ENCODE measurements around the gene ZP3.
"Not testable (repeated sequence)": the region's sequence is repeated elsewhere in the genome, so short reads cannot be mapped to it uniquely, and the experiment has no call there.

ZP3 gene

DNA sequence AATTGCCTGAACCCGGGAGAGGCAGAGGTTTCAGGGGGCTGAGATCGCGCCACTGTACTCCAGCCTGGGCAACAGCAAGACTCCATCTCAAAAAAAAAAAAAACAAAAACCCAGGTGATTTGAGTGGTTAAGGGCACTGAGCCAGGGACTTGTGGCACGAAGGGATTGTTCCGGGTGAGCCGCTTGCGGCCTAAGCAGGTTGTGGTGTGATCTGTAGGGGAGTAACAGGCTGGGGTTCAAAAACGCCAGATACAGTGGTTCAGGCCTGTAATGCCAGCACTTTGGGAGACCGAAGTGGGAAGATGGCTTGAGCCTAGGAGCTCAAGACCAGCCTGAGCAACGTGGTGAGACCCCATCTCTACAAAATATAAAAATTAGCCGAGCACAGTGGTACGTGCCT is 19.1 kb downstream of the ZP3 start:
- DNase-seq = not testable (repeated sequence)

DNA sequence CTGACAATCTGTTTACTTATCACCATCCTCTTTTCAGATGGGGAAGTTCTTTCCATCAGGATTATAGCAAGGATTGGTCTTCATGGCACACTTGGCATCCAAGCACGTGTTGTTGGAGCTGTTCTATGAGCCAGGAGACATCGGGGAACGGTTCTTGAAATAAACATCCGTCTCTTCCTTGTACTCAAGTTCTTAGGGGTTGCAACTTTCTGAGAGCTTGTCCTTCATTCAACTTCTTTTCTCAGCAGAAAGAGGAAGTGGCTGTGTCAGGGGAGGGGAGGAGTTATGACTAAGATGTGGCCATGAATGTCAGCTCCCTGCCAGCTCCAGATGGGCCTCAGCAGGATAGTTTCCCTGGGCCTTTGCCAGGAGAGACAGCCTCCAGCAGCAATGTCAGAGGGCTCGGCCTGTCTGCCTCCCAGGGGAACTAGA is 20.8 kb downstream of the ZP3 start:
- peak; percentile 77 for DNase-seq

DNA sequence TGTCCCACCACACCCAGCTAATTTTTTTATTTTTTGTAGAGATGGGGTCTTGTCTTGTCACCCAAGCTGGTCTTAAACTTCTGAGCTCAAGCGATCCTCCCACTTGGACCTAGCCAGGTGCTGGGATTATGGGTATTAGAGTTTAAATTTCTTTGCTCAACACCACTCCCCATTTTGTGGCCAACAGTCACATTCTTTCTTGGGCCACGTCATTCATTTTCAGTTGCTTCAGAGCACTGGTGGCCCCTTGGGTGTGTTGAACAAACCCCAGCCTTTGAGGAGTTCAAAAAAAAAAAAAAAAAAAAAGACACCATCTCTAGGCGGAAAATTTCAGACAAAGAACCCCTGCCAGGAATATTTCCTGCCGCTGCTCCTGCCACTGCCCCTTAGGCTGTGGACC is 32.3 kb downstream of the ZP3 start:
- DNase-seq = not testable (repeated sequence)

DNA sequence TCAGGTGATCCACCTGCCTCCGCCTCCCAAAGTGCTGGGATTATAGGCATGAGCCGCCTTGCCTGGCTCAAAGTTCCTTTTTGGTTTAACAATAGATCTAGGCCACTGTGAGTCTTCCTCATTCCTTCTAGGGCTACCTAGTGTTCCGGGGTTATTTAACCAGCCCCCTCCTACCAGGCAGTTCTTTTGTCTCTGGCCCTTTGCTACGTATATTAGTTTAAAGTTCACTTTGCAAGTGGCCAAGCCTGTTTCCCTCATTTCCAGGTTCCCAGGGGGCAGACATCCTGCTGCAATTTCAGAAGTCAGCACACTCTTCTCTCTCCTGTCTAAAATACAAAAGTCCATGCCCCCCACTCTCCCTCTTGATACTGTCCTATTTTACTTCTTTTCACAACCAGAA is 33.8 kb downstream of the ZP3 start:
- DNase-seq = not testable (repeated sequence)

DNA sequence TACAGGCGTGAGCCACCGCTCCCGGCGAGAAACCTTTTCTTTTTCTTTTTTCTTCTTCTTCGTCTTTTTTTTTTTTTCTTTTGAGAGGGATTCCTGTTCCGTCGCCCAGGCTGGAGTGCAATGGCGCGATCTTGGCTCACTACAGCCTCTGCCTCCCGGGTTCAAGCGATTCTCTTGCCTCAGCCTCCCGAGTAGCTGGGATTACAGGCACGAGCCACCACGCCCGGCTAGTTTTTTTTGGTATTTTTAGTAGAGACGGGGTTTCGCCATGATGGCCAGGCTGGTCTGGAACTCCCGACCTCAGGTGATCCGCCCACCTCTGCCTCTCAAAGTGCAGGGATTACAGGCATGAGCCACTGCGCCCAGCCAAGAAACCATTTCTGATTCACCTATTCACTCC is 36.0 kb downstream of the ZP3 start:
- DNase-seq = not testable (repeated sequence)

DNA sequence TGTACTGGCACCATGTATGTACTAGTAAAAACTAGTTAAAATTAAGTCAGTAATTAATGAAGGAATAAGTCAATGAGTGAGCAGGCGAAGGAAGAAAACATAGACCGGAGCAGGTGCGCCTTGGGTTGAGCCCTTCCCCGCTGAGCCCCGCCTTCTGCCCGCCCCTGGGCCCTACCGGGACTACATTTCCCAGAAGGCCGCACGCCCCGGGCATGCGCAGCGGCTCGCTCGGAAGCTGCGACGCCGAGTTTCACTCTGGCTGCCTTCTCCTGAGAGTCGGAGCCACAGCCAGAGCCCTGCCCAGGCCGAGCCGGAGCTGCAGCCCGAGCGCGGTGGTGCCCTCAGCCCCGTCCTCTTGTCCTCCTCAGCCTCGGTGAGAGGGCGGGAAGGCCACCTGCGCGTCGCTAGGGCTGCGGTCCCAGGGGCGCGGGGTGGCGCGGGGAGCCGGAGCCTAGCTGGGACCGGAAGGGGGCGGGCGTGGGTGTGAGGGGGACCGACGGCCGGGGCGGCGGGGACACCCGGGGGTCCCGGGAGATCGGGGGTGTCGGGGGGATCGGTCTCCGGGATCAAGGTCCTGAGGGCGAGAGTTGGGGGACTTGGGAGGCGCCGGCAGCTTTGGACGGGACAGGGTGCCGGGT is 36.8 kb downstream of the ZP3 start, which contains the start of gene DTX2:
DTX2 (plus strand) TSS at position 246 of the 638 bp plus-strand sequence. CDS start 18,801 bp downstream, outside the sequence.
- DNase-seq = not testable (repeated sequence)

DNA sequence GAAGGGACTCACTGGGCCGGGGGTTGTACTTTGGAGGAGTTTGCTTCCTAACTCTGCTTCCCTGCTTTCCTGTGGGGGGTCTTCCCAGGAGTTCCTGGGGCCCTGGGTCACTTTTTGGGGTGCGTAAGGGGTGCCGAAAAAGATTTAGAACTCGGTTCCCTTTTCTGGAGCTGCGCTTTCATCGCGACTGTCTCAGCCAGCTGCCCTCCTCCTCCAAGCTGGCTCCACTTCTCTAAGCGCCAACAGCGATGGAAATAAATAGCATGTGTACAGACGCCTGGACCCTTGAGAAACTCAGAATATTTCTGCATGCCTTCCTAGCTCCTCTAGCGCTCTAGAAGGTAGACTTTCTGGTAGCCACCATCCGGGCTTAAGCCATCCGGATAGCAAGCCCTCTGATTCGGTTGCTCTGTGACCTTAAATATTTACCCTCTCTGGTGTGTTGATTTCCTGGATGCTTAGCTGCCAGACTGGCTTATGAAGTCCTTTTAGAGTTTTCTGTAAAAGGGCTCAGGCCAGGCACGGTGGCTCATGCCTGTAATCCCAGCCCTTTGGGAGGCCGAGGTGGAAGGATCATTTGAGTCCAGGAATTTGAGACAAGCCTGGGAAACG is 37.6 kb downstream of the ZP3 start:
- not testable (repeated sequence) for DNase-seq

DNA sequence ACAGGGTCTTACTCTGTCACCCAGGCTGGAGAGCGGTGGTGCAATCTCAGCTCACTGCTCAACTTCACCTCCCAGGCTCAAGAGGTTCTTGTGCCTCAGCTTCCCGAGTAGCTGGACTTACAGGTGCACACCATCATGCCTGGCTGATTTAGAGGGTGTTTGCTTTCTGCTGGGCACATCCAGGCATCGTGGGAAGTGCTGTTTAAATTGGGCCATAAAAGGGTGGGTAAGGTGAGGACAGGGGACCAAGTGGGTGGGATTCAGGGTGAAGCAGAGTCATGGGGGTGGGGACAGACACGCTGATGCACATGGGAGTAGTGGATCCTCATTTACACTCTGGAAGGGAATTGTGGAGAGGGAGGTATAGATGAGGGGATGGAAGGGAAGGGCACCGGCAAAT is 40.2 kb downstream of the ZP3 start:
- not testable (repeated sequence) for DNase-seq

DNA sequence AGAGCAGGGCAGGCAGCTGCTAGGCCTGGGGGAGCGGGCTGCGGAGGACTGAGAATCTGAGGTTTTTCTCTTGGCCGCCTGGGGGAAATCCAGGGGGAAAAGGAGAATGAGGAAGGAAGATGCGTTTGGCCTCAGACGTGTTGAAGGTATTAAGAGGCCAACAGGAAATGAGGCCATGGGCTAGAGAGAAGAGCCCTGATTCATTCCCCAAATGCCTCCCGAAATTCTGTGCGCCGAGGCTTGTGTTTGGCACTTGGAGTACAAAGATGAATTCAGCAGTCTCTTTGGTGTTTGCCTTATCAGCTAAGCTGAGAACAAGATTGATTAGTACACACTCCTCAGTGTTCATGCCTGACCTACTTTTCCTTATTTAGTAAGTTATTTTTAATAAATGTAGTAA is 41.2 kb downstream of the ZP3 start:
- not testable (repeated sequence) for DNase-seq

DNA sequence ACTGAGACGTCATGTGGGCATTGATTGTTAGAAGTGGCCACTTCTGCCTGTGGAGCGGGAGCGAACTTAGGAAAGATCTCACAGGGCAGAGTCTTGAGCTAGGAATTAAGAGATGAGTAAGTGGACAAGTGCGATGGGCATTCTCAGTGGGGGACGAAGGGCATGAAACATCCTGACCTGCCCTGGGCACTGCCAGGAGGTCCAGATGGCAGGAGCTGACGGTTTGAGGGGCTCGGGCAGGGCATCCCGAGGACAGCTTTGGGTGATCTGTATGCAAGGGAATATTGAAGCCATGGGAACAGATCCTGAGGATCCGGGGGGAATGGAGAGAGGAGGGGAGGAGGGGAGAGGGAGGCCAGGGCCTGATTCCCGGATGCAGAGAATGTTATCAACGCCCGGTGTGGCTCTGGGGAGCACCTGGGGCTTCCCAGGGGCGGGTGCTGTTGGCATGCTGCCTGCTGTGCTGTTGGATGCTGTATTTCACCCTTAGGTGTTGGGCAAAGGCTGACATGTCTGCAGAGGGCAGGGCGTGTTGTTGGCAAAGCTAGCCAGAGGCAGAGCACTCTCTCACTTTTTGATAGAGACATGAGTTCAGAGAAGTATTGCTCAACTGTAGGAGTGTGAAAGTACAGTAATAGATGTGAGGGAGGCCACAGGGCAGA is 43.1 kb downstream of the ZP3 start:
- DNase-seq = not testable (repeated sequence)

DNA sequence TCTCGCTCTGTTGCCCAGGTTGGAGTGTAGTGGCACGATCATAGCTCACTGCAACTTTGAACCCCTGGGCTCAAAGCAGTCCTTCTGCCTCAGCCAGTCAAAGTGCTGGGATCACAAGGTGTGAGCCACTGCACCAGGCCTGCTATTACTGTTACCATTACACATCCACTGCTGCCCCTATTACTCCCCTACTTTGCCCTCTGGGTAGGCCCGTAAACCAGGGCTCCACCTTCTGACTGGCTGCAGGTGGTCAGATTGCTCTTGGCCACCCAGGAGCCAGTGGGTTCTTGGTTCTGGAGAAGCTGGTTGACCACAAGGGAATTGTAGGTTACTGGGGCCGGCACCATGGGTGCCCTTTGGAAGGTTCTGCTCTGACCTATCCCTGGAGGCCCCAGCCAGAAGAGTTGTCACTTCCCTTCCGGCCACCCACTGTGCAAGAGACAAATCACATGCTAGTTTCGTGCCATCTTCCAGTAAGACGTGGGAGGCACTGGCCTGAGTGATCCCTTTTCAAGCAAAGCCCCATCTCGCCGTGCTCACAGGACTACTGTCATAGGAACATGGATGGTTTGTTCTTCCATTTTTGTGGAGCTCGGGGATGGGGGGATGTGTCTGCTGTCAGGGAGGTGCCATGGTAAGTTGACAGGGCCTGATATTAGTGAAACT is 46.9 kb downstream of the ZP3 start:
- DNase-seq = not testable (repeated sequence)

DNA sequence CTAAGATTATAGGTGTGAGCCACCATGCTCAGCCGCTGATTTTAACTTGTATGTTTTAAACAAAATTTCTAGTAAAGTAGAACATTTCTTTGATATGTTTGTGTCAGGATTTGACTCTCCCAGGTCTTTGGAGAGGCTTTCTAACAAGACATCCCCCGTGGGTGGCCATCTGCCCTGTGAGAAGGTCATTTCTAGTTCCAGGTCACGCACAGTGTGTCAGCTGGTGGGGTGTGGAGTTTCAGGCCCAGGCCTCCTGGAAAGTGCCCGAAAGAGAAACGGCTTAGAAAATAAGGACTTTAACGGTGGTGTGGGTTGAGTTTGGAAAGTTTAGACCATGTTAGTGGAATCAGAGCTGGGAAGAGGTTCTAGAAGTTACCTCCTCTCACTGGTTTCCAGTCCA is 48.3 kb downstream of the ZP3 start:
- DNase-seq = not testable (repeated sequence)

DNA sequence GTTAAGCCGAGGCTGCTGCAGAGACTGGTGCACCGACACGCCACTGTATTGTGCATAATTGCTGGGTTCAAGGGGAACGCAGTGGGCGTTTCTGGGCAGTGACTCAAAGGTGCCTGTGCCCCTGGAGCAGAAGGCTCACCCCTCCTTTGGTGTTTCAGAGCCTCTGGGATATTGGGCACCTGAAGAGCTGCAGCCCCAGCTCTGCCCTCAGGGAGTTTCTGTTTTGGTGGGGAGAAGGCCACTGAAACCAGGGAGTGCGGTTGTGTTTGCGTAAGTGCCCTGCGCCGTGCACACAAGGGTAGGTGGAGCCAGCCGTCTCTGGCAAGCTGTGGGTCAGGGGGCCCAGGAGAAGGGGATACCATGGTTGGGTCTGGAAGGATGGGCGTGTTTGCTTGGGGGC is 51.5 kb downstream of the ZP3 start:
- not testable (repeated sequence) for DNase-seq

DNA sequence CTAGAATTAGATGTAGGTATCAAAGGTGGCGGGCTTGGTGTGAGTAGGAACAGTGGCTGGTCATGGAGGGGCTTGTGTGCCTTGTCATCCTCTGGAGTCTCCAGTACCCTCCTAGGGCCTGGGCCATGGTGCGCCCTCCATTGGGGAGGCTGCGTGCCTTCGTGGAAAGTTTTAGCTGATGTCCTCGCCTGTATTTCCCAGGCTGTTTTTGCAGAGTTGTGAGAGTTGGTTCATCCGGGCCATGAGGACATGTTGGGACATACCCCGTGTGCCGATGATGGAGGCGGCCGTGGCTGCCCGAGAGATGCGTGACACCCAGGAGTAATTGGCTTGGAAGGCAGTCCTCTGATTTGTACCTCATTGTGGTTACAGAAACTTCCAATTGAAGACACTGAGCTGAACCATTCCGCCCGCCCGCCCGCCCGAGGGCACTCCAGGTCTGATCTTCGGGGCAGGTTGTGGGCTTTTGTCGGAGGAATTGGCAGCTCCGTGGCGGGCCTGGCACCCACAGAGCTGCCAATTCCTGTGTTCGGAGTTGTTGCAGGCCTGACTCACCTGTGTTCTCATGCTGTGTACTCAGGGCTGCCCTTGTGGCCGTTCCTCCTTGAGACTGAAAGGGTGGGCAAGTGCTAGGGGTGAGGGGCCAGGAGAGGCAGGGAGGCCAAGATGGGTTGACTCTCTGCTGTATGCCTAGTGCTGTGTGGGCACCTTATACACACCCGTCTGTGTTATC is 52.2 kb downstream of the ZP3 start:
- not testable (repeated sequence) for DNase-seq

DNA sequence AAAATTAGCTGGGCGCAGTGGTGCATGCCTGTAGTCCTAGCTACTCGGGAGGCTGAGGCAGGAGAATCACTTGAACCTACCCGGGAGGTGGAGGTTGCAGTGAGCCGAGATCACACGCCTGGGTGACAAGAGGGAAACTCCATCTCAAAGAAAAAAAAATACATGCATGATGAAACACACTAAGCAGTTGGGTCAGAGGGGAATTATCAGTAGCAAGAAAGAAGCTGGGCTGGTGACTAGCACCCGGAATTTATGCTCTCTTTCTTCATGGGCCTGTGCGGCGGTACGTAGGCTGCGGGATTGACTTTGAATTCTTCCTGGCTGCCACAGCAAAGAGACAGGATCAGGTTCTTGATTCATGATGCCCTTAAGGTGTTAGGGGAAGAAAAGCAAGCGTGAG is 54.9 kb downstream of the ZP3 start:
- not testable (repeated sequence) for DNase-seq

DNA sequence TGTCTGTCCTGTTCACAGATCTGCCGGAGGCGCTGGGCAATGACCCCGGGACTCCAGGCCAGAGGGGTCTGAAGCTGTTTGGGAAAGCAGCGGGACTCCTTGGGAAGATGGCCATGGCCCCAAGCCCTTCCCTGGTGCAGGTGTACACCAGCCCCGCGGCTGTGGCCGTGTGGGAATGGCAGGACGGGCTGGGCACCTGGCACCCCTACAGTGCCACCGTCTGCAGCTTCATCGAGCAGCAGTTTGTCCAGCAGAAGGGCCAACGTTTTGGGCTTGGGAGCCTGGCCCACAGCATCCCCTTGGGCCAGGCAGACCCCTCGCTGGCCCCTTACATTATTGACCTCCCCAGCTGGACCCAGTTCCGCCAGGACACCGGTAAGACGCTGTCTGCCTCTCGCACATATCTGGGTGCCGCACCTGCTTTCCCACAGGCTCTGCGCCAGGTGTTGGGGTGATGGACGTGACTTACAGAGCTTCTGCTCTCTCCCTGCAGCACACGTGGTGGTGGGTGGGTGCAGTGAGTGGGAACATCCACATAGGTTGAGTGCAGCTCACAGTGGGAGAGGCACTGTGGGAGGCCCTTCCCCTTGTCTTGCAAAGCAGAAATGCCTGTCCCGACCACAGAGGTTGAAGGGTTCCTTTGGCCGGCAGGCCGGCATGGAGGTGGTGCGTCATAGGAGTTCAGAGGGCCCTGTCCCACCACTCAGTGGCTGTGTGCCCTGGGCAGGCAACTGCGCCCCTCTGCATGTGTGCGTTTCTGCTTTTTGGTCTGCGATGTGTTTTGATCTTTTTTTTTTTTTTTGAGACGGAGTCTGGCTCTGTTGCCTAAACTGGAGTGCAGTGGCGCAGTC is 55.9 kb downstream of the ZP3 start:
- DNase-seq = not testable (repeated sequence)

DNA sequence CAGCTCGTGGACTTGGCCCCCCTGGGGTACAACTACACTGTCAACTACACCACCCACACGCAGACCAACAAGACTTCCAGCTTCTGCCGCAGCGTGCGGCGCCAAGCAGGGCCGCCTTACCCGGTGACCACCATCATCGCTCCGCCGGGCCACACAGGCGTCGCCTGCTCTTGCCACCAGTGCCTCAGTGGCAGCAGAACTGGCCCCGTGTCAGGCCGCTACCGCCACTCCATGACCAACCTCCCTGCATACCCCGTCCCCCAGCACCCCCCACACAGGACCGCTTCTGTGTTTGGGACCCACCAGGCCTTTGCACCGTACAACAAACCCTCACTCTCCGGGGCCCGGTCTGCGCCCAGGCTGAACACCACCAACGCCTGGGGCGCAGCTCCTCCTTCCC is 57.9 kb downstream of the ZP3 start:
- DNase-seq = not testable (repeated sequence)

DNA sequence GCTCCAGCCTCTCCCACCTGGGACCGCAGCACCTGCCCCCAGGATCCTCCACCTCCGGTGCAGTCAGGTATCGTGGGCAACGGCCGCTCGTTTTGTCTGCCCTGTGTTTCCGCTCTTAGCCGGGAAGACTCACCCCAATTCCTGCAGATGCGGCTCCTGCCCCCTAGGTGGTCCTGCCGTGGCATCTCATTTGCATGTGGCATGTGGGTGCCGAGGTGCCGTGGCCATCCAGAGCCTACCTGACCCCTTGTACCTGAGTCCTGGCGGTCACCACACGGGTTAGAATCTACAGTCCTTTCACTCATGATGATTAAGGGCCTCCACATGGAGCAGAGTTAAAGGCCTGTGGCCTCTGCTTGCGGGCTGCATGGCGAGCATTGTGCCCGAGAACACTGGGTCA is 58.3 kb downstream of the ZP3 start:
- not testable (repeated sequence) for DNase-seq

DNA sequence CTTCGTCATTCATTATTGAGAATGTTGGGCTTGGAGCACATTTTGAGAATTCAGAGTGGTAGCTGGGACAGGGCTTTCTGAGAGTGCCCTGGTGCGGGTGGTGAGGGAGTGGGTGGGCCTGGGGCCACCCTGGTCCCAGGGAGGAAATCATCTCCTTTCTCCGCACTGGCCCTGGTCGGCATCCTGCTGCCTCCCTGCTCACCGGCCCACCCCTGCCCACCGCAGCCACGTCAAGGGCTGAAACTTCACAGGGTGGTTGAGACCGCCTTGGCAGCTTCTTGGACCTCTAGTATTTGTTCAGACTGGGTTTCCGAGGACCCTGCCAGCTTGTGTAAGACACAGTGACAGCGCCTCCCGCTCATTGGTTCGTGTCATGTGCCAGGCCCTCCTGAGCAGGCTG is 59.7 kb downstream of the ZP3 start:
- not testable (repeated sequence) for DNase-seq

DNA sequence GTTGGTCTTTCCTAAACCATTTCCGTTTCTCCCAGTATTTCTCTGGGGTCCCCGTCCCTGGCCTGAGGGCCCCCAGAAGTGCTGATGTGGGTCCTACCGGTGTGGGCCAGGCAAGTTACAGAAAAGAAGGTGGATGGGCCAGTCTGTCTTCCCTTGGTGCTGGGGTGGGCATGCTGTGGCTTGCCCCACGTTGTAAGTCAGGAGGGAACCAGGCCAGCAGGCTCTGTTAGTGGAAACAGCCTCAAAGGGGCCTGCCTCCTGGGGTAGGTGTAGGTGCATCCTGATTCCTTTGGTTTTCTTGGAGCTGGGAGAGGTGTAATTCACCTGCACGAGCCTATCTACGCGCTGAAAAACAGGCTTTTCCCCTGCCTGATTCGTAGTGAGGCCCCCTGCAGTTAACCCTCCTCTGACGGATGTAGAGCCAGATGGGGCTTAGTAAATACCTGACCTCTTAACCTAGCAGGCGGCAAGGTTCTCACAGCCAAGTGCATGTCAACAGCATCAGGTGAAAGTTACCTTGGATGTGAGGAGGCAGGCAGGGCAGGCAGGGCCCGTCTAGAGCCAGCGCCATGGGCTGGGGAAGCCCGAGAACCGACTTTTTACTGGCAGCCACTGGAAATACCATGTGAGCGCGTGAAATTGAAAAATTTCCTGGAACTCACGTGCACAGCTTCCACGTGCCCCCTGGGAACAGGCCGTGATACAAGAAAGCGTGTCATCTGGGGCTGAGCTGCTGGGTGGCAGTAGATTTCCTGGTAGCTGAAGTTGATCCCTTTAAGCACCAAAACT is 61.3 kb downstream of the ZP3 start:
- not testable (repeated sequence) for DNase-seq

DNA sequence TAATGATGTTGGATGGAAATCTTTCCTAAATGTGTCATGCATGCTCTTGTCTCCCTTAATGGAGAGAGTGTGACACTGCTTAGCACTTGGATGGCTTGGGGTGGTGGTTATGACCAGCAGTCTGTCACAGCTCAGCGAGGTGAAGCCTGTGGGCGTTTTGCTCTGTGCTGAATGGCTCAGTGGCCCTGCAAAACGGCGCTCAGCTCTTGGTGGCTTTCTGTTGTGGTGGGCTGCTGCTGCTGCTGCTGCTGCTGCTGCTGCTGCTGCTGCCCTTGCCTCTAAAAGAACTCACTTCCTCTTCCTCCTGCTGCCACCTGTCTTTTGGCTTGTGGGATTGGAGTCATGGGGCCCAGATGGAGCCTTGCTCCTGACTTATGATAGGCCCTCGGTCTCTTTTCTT is 61.9 kb downstream of the ZP3 start:
- DNase-seq = not testable (repeated sequence)
